ENCODE measurements around the gene FARP1. TPM values are rescaled to one million over a fixed set of nuclear protein-coding genes. Genes with fewer than 3 reads are reported as not detected.
A peak's percentile ranks its signal among the peaks of the same experiment; 100 is the strongest.

Gene FARP1
- total RNA-seq, 1 experiment from 2014 or later, result 96.6 TPM

DNA sequence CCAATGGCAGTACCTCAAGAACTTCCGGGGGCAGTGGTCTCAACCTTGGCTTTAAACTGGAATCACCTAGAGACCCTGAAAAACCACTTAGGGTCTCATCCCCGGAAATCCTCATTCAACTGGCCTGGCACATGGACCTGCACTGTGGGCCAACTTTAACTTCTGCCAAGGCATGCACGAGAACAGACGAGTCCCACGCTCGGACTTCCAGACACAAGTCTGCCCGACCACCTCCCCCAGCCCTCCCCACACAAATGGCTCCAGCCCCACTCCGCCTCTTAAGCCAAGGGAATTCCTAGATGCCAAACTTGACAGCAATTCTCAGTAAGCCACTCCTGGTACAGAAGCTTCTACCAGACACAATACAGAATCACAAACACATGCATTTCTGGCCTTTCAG is 320.1 kb downstream of the FARP1 start:
- Mint-ChIP-seq H3K4me3 (no peak overlapping the region), H3K27ac (peak overlapping the region; percentile 85), H3K9me3 (no peaks in the 10 kb centered on the region), H3K27me3 (ENCODE audit: low read depth) (no peaks in the 10 kb centered on the region), H3K4me1 (peaks cover 16% of the 10 kb centered on the region), H3K36me3 (peaks cover 49% of the 10 kb centered on the region)
- DNase-seq (ENCODE audit: low spot score), result no peak
- CTCF ChIA-PET, result interaction anchor here (1.2 to 3.5 kb wide), 3 partner anchors 15 to 377 kb away, joined by 3 to 15 read pairs (median 5); no protein-coding TSS in a partner anchor
- TF ChIP-seq, protein P1, sequence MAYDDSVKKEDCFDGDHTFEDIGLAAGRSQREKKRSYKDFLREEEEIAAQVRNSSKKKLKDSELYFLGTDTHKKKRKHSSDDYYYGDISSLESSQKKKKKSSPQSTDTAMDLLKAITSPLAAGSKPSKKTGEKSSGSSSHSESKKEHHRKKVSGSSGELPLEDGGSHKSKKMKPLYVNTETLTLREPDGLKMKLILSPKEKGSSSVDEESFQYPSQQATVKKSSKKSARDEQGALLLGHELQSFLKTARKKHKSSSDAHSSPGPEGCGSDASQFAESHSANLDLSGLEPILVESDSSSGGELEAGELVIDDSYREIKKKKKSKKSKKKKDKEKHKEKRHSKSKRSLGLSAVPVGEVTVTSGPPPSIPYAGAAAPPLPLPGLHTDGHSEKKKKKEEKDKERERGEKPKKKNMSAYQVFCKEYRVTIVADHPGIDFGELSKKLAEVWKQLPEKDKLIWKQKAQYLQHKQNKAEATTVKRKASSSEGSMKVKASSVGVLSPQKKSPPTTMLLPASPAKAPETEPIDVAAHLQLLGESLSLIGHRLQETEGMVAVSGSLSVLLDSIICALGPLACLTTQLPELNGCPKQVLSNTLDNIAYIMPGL (CRISPR knock-in tag; IDR thresholded peaks at IDR 0.05), result no peak
- TF ChIP-seq, protein P2, sequence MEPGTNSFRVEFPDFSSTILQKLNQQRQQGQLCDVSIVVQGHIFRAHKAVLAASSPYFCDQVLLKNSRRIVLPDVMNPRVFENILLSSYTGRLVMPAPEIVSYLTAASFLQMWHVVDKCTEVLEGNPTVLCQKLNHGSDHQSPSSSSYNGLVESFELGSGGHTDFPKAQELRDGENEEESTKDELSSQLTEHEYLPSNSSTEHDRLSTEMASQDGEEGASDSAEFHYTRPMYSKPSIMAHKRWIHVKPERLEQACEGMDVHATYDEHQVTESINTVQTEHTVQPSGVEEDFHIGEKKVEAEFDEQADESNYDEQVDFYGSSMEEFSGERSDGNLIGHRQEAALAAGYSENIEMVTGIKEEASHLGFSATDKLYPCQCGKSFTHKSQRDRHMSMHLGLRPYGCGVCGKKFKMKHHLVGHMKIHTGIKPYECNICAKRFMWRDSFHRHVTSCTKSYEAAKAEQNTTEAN (CRISPR knock-in tag; IDR thresholded peaks at IDR 0.05), result no peak
- TF ChIP-seq, protein P3, sequence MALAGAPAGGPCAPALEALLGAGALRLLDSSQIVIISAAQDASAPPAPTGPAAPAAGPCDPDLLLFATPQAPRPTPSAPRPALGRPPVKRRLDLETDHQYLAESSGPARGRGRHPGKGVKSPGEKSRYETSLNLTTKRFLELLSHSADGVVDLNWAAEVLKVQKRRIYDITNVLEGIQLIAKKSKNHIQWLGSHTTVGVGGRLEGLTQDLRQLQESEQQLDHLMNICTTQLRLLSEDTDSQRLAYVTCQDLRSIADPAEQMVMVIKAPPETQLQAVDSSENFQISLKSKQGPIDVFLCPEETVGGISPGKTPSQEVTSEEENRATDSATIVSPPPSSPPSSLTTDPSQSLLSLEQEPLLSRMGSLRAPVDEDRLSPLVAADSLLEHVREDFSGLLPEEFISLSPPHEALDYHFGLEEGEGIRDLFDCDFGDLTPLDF (CRISPR knock-in tag; IDR thresholded peaks at IDR 0.05), result no peak
- TF ChIP-seq, protein P4, sequence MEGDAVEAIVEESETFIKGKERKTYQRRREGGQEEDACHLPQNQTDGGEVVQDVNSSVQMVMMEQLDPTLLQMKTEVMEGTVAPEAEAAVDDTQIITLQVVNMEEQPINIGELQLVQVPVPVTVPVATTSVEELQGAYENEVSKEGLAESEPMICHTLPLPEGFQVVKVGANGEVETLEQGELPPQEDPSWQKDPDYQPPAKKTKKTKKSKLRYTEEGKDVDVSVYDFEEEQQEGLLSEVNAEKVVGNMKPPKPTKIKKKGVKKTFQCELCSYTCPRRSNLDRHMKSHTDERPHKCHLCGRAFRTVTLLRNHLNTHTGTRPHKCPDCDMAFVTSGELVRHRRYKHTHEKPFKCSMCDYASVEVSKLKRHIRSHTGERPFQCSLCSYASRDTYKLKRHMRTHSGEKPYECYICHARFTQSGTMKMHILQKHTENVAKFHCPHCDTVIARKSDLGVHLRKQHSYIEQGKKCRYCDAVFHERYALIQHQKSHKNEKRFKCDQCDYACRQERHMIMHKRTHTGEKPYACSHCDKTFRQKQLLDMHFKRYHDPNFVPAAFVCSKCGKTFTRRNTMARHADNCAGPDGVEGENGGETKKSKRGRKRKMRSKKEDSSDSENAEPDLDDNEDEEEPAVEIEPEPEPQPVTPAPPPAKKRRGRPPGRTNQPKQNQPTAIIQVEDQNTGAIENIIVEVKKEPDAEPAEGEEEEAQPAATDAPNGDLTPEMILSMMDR (IDR thresholded peaks at IDR 0.05), result no peak
- TF ChIP-seq, protein P5, sequence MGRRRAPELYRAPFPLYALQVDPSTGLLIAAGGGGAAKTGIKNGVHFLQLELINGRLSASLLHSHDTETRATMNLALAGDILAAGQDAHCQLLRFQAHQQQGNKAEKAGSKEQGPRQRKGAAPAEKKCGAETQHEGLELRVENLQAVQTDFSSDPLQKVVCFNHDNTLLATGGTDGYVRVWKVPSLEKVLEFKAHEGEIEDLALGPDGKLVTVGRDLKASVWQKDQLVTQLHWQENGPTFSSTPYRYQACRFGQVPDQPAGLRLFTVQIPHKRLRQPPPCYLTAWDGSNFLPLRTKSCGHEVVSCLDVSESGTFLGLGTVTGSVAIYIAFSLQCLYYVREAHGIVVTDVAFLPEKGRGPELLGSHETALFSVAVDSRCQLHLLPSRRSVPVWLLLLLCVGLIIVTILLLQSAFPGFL (CRISPR knock-in tag; IDR thresholded peaks at IDR 0.05; ENCODE audit: borderline replicate concordance), result no peak
- TF ChIP-seq ELF4 (CRISPR knock-in tag; IDR thresholded peaks at IDR 0.05; ENCODE audit: low read depth) (no peak), FOXJ3 (CRISPR knock-in tag; IDR thresholded peaks at IDR 0.05; ENCODE audit: borderline replicate concordance) (no peak)
- TF ChIP-seq, protein P6, sequence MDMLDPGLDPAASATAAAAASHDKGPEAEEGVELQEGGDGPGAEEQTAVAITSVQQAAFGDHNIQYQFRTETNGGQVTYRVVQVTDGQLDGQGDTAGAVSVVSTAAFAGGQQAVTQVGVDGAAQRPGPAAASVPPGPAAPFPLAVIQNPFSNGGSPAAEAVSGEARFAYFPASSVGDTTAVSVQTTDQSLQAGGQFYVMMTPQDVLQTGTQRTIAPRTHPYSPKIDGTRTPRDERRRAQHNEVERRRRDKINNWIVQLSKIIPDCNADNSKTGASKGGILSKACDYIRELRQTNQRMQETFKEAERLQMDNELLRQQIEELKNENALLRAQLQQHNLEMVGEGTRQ (CRISPR knock-in tag; IDR thresholded peaks at IDR 0.05), result no peak
- TF ChIP-seq, protein P7, sequence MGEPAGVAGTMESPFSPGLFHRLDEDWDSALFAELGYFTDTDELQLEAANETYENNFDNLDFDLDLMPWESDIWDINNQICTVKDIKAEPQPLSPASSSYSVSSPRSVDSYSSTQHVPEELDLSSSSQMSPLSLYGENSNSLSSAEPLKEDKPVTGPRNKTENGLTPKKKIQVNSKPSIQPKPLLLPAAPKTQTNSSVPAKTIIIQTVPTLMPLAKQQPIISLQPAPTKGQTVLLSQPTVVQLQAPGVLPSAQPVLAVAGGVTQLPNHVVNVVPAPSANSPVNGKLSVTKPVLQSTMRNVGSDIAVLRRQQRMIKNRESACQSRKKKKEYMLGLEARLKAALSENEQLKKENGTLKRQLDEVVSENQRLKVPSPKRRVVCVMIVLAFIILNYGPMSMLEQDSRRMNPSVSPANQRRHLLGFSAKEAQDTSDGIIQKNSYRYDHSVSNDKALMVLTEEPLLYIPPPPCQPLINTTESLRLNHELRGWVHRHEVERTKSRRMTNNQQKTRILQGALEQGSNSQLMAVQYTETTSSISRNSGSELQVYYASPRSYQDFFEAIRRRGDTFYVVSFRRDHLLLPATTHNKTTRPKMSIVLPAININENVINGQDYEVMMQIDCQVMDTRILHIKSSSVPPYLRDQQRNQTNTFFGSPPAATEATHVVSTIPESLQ (CRISPR knock-in tag; IDR thresholded peaks at IDR 0.05), result no peak
- POLR2A ChIA-PET, result no interaction called here
- ATAC-seq, result no peak

DNA sequence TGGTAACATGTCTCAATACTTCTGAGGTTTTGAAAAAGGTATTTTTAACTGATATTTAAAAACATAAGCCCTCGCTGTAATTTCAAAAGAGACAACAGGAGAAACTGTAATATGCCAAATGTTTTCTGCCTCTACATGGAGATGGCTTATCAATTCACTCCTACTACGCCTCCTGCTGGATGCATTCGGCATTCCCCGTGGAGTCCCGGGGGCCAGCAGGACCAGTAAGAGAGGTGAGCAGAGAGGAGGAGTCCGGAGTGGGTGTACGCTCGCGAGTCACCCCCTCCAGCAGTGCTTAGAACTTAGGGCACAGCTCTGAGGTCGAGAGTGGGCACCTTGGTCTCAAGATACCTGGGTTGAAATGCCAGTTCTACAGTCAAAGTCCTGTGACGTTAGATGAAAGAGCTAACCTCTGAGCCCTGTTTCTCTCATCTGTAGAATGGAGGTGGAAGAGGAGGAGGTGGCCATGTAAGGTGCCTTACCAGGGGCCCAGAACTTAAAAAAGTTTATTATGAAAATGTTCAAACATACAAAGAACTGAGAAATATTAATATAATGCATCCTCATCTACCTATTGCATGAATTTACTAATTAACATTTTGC is 323.8 kb downstream of the FARP1 start:
- Mint-ChIP-seq H3K36me3 (peaks cover 35% of the 10 kb centered on the region), H3K9me3 (no peaks in the 10 kb centered on the region), H3K4me3 (no peak overlapping the region), H3K27ac (no peak overlapping the region), H3K27me3 (ENCODE audit: low read depth) (no peaks in the 10 kb centered on the region), H3K4me1 (peaks cover 18% of the 10 kb centered on the region)
- TF ChIP-seq, protein P4 (IDR thresholded peaks at IDR 0.05), result peak; percentile 74
- TF ChIP-seq, protein P8, sequence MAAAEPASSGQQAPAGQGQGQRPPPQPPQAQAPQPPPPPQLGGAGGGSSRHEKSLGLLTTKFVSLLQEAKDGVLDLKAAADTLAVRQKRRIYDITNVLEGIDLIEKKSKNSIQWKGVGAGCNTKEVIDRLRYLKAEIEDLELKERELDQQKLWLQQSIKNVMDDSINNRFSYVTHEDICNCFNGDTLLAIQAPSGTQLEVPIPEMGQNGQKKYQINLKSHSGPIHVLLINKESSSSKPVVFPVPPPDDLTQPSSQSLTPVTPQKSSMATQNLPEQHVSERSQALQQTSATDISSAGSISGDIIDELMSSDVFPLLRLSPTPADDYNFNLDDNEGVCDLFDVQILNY (CRISPR knock-in tag; IDR thresholded peaks at IDR 0.05), result no peak
- TF ChIP-seq, protein P9, sequence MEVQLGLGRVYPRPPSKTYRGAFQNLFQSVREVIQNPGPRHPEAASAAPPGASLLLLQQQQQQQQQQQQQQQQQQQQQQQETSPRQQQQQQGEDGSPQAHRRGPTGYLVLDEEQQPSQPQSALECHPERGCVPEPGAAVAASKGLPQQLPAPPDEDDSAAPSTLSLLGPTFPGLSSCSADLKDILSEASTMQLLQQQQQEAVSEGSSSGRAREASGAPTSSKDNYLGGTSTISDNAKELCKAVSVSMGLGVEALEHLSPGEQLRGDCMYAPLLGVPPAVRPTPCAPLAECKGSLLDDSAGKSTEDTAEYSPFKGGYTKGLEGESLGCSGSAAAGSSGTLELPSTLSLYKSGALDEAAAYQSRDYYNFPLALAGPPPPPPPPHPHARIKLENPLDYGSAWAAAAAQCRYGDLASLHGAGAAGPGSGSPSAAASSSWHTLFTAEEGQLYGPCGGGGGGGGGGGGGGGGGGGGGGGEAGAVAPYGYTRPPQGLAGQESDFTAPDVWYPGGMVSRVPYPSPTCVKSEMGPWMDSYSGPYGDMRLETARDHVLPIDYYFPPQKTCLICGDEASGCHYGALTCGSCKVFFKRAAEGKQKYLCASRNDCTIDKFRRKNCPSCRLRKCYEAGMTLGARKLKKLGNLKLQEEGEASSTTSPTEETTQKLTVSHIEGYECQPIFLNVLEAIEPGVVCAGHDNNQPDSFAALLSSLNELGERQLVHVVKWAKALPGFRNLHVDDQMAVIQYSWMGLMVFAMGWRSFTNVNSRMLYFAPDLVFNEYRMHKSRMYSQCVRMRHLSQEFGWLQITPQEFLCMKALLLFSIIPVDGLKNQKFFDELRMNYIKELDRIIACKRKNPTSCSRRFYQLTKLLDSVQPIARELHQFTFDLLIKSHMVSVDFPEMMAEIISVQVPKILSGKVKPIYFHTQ (CRISPR knock-in tag; IDR thresholded peaks at IDR 0.05), result no peak
- POLR2A ChIA-PET, result no interaction called here
- CTCF ChIA-PET, result interaction anchor here (0.6 to 4.6 kb wide), 22 partner anchors 9 to 733 kb away, joined by 3 to 30 read pairs (median 5); no protein-coding TSS in a partner anchor
- ATAC-seq (peak; percentile 90), DNase-seq (ENCODE audit: low spot score) (peak; percentile 87)

Measured in WTC11 (cell line).